ENCODE measurements around the gene PPARD.

The PPARD gene

GRCh38 chr6:35445691-35446090, 103.3 kb downstream of the PPARD start:
- H3K79me2 ChIP-seq (ENCODE audit: insufficient read depth, low read depth): no peaks in the 10 kb centered on the region
- no peak overlapping the region for H3K4me2 ChIP-seq
- H3K36me3 ChIP-seq (ENCODE audit: insufficient read depth): no peaks in the 10 kb centered on the region
- no peak for TF ChIP-seq CTCF (conservative IDR thresholded peaks at IDR 0.05; ENCODE audit: low read depth, low read length)
- no peaks in the 10 kb centered on the region for H3K27me3 ChIP-seq (ENCODE audit: insufficient read depth, low read depth)
- H3K27ac ChIP-seq: no peak overlapping the region
- H3K4me3 ChIP-seq (IDR thresholded peaks at IDR 0.05; ENCODE audit: insufficient read depth, low read depth, low read length): no peak overlapping the region
- no peak overlapping the region for H2AFZ ChIP-seq (ENCODE audit: low read depth)
- H3K9ac ChIP-seq: no peak overlapping the region
- H4K20me1 ChIP-seq (ENCODE audit: insufficient read depth): no peaks in the 10 kb centered on the region
- peaks cover 17% of the 10 kb centered on the region for H3K4me1 ChIP-seq (ENCODE audit: low read depth, poor library complexity, severe bottlenecking)

- Histone ChIP-seq H3K4me3 (IDR thresholded peaks at IDR 0.05; ENCODE audit: insufficient read depth, low read depth, low read length) (no peak overlapping the region), H3K4me1 (ENCODE audit: low read depth, poor library complexity, severe bottlenecking) (peaks cover 32% of the 10 kb centered on the region), H3K4me2 (no peak overlapping the region), H3K36me3 (ENCODE audit: insufficient read depth) (no peaks in the 10 kb centered on the region), H4K20me1 (ENCODE audit: insufficient read depth) (no peaks in the 10 kb centered on the region), H3K79me2 (ENCODE audit: insufficient read depth, low read depth) (0 out of 2 replicates have a peak, but pooled peaks cover 6% of the 10 kb centered on the region), H3K9ac (no peak overlapping the region), H2AFZ (ENCODE audit: low read depth) (no peak overlapping the region), H3K27me3 (ENCODE audit: insufficient read depth, low read depth) (no peaks in the 10 kb centered on the region), H3K27ac (no peak overlapping the region)
- no peak for TF ChIP-seq CTCF (conservative IDR thresholded peaks at IDR 0.05; ENCODE audit: low read depth, low read length)
These were observed 105.8 kb downstream of the PPARD start for GRCh38 chr6:35448191-35448590.

GRCh38 chr6:35449287-35449881, 107.0 kb downstream of the PPARD start:
- Histone ChIP-seq H3K27ac (no peak overlapping the region), H3K79me2 (ENCODE audit: insufficient read depth, low read depth) (peaks cover 10% of the 10 kb centered on the region; the same call in 1 of the 2 replicates), H3K4me1 (ENCODE audit: low read depth, poor library complexity, severe bottlenecking) (peaks cover 42% of the 10 kb centered on the region), H4K20me1 (ENCODE audit: insufficient read depth) (no peaks in the 10 kb centered on the region), H3K4me2 (peak overlapping the region; percentile 23; the same call in 1 of the 2 replicates), H3K36me3 (ENCODE audit: insufficient read depth) (no peaks in the 10 kb centered on the region), H3K9ac (no peak overlapping the region), H3K4me3 (IDR thresholded peaks at IDR 0.05; ENCODE audit: insufficient read depth, low read depth, low read length) (no peak overlapping the region), H3K27me3 (ENCODE audit: insufficient read depth, low read depth) (no peaks in the 10 kb centered on the region), H2AFZ (ENCODE audit: low read depth) (peak overlapping the region; percentile 50)
- TF ChIP-seq CTCF (conservative IDR thresholded peaks at IDR 0.05; ENCODE audit: low read depth, low read length): peak; percentile 68

- Histone ChIP-seq H4K20me1 (ENCODE audit: insufficient read depth) (no peaks in the 10 kb centered on the region), H2AFZ (ENCODE audit: low read depth) (peak overlapping the region; percentile 94; the same call in 1 of the 2 replicates), H3K9ac (no peak overlapping the region), H3K79me2 (ENCODE audit: insufficient read depth, low read depth) (peaks cover 10% of the 10 kb centered on the region; the same call in 1 of the 2 replicates), H3K36me3 (ENCODE audit: insufficient read depth) (no peaks in the 10 kb centered on the region), H3K4me1 (ENCODE audit: low read depth, poor library complexity, severe bottlenecking) (peaks cover 39% of the 10 kb centered on the region), H3K27ac (no peak overlapping the region), H3K4me2 (peak overlapping the region; percentile 64), H3K4me3 (IDR thresholded peaks at IDR 0.05; ENCODE audit: insufficient read depth, low read depth, low read length) (no peak overlapping the region), H3K27me3 (ENCODE audit: insufficient read depth, low read depth) (no peaks in the 10 kb centered on the region)
- TF ChIP-seq CTCF (conservative IDR thresholded peaks at IDR 0.05; ENCODE audit: low read depth, low read length): no peak
These were observed 109.2 kb downstream of the PPARD start for GRCh38 chr6:35451354-35452182.

Data from KMS-11 (cell line).